ENCODE measurements around the gene USP17L27. TPM values are rescaled to one million over a fixed set of nuclear protein-coding genes. Genes with fewer than 3 reads are reported as not detected.
"Not testable (repeated sequence)": the region's sequence is repeated elsewhere in the genome, so short reads cannot be mapped to it uniquely, and the experiment has no call there.

USP17L27 gene
- polyA plus RNA-seq, 2 donors = not detected

DNA sequence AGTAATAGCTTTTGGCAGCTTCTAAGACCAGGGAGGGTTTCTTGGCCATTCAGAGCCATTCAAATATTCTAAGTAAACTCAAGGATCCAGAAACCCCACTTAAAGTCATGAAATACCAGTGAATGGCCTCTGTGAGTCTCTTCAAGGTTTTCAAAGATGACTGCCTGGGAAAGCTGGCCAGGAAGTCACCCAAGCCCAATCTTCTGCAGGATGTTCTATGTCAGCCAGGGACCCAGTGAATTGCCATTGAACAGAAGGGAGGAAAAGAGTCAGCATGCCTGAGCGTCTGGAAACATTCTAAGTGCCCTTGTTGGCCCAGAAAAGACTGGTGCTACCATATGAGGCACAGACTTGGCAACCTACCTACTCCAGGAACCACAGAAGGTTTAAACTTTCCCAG lies 35.9 kb downstream of the USP17L27 start:
- not testable (repeated sequence) for H3K4me1 ChIP-seq (ENCODE audit: control insufficient read depth in 2 of 2, insufficient read depth in 2 of 2, low read length in 1 of 2); H3K27ac ChIP-seq (ENCODE audit: low read depth in 2 of 2, low read length in 1 of 2); H3K27me3 ChIP-seq (ENCODE audit: control insufficient read depth in 1 of 2, insufficient read depth in 2 of 2, low read length in 2 of 2); H3K36me3 ChIP-seq (ENCODE audit: control insufficient read depth in 2 of 2, insufficient read depth in 2 of 2, low read length in 1 of 2); H3K4me3 ChIP-seq (ENCODE audit: low read depth in 1 of 2, low read length in 2 of 2); H3K9me3 ChIP-seq (ENCODE audit: control insufficient read depth in 2 of 2, insufficient read depth in 1 of 2, low read depth in 1 of 2, low read length in 1 of 2)
- WGBS, 2 donors = 44 to 52% methylated on average over 1 of the region's 1 CpG

DNA sequence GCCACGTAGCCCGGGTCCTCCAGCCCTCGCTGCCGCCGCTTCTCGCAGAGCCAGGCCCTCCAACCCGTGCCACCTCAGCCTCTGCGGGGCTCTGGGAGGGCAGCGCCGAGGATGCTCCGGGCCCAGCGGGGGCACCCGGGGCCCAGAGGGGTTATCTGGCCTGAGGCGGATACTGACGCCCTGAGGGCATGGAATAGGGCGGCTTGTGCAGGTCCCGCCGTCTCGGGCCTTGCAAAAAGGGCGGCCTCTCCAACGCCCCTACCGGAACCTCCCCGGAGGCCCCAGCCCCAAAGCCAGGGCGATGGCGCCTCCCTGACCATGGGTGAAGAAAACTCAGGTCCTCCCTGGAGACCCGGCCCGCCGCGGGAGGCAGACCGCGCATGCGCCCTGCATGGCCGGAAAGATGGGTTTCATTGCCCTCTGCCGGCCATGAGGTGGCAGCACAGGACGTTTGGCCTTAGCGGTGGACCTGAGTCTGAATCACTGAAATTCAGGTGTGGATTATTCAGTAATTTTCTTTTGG lies 37.1 kb downstream of the USP17L27 start:
- not testable (repeated sequence) for H3K4me1 ChIP-seq (ENCODE audit: control insufficient read depth in 2 of 2, insufficient read depth in 2 of 2, low read length in 1 of 2); H3K27ac ChIP-seq (ENCODE audit: low read depth in 2 of 2, low read length in 1 of 2); H3K27me3 ChIP-seq (ENCODE audit: control insufficient read depth in 1 of 2, insufficient read depth in 2 of 2, low read length in 2 of 2); H3K36me3 ChIP-seq (ENCODE audit: control insufficient read depth in 2 of 2, insufficient read depth in 2 of 2, low read length in 1 of 2); H3K9me3 ChIP-seq (ENCODE audit: control insufficient read depth in 2 of 2, insufficient read depth in 1 of 2, low read depth in 1 of 2, low read length in 1 of 2)
- H3K4me3 ChIP-seq (ENCODE audit: low read depth in 1 of 2, low read length in 2 of 2) = peak overlapping the region in 1 of 2 donors; percentile 9
- WGBS, 2 donors = 34 to 37% methylated on average over 26 to 36 of the region's 36 CpGs

DNA sequence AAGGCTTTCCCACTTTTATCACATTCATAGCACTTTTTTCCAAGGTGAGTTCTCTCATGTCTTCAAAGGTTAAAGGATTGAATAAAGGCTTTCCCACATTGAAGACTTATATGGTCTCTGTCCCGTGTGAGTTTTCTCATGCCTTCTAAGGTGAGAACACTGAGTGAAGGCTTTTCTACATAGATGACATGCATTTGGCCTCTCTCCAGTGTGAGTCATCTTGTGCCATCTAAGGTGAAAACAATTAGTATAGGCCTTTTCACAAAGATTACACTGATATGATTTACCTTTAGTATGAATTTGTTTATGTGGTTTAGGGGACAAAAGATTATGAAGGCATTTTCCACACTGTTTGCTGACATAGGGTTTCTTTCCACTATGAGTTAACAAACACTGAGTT lies 40.2 kb downstream of the USP17L27 start:
- H3K27me3 ChIP-seq (ENCODE audit: control insufficient read depth in 1 of 2, insufficient read depth in 2 of 2, low read length in 2 of 2) = no peaks in the 10 kb centered on the region
- H3K4me3 ChIP-seq (ENCODE audit: low read depth in 1 of 2, low read length in 2 of 2) = no peak overlapping the region
- no peak overlapping the region for H3K27ac ChIP-seq (ENCODE audit: low read depth in 2 of 2, low read length in 1 of 2)
- no peaks in the 10 kb centered on the region for H3K36me3 ChIP-seq (ENCODE audit: control insufficient read depth in 2 of 2, insufficient read depth in 2 of 2, low read length in 1 of 2)
- 54 to 84% methylated on average over 1 of the region's 1 CpG for WGBS, 2 donors
- no peaks in the 10 kb centered on the region for H3K4me1 ChIP-seq (ENCODE audit: control insufficient read depth in 2 of 2, insufficient read depth in 2 of 2, low read length in 1 of 2)
- no peaks in the 10 kb centered on the region for H3K9me3 ChIP-seq (ENCODE audit: control insufficient read depth in 2 of 2, insufficient read depth in 1 of 2, low read depth in 1 of 2, low read length in 1 of 2)

DNA sequence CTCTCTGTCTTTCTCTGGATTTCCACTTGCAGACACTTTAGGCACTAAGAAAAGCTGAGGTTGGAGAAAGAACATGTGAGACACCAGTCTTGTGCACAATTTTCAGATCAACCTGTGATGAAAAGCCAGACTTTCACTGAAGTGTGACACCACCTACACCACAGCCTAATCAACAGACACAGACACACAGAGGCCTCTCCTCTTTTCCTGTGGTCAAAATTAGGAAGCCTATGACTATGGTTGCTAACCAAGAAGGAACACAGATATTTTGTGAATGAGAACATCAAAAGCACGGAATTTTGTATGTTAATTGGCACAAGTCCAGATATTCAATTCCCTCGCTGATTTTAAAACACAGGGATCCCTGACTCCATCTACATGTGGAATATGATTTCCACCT lies 45.1 kb downstream of the USP17L27 start:
- H3K36me3 ChIP-seq (ENCODE audit: control insufficient read depth in 2 of 2, insufficient read depth in 2 of 2, low read length in 1 of 2); H3K27ac ChIP-seq (ENCODE audit: low read depth in 2 of 2, low read length in 1 of 2); H3K27me3 ChIP-seq (ENCODE audit: control insufficient read depth in 1 of 2, insufficient read depth in 2 of 2, low read length in 2 of 2); H3K4me1 ChIP-seq (ENCODE audit: control insufficient read depth in 2 of 2, insufficient read depth in 2 of 2, low read length in 1 of 2); H3K4me3 ChIP-seq (ENCODE audit: low read depth in 1 of 2, low read length in 2 of 2); H3K9me3 ChIP-seq (ENCODE audit: control insufficient read depth in 2 of 2, insufficient read depth in 1 of 2, low read depth in 1 of 2, low read length in 1 of 2): not testable (repeated sequence)
- WGBS, 2 donors = 32 to 35% methylated on average over 2 of the region's 2 CpGs

Other genes with a start within 250 kb of the USP17L27 start
- gene FAM90A26, start 173.7 kb upstream of the USP17L27 start, polyA plus RNA-seq = not detected
- not detected for gene USP17L10, start 133.5 kb upstream of the USP17L27 start, polyA plus RNA-seq
- not detected for gene USP17L11, start 128.7 kb upstream of the USP17L27 start, polyA plus RNA-seq
- not detected for gene USP17L12, start 124.0 kb upstream of the USP17L27 start, polyA plus RNA-seq
- gene USP17L13, start 119.3 kb upstream of the USP17L27 start, polyA plus RNA-seq = not detected
- not detected for gene USP17L15, start 109.8 kb upstream of the USP17L27 start, polyA plus RNA-seq
- not detected for gene USP17L17, start 100.3 kb upstream of the USP17L27 start, polyA plus RNA-seq
- not detected for gene USP17L18, start 95.5 kb upstream of the USP17L27 start, polyA plus RNA-seq
- gene USP17L19, start 90.8 kb upstream of the USP17L27 start, polyA plus RNA-seq = not detected
- gene USP17L20, start 86.0 kb upstream of the USP17L27 start, polyA plus RNA-seq = not detected
- gene USP17L21, start 81.3 kb upstream of the USP17L27 start, polyA plus RNA-seq = not detected
- gene USP17L22, start 76.5 kb upstream of the USP17L27 start, polyA plus RNA-seq = not detected
- not detected for gene USP17L24, start 19.0 kb upstream of the USP17L27 start, polyA plus RNA-seq
- not detected for gene USP17L25, start 14.2 kb upstream of the USP17L27 start, polyA plus RNA-seq
- not detected for gene USP17L26, start 9.5 kb upstream of the USP17L27 start, polyA plus RNA-seq
- not detected for gene USP17L5, start 4.7 kb upstream of the USP17L27 start, polyA plus RNA-seq
- not detected for gene USP17L28, start 4.7 kb downstream of the USP17L27 start, polyA plus RNA-seq
- not detected for gene USP17L29, start 9.5 kb downstream of the USP17L27 start, polyA plus RNA-seq
- not detected for gene USP17L30, start 19.0 kb downstream of the USP17L27 start, polyA plus RNA-seq
- not detected for gene DEFB131A, start 100.3 kb downstream of the USP17L27 start, polyA plus RNA-seq

All from esophagus (tissue), 2 donors.